ENCODE measurements around the gene CCDC142. TPM values are rescaled to one million over a fixed set of nuclear protein-coding genes. Genes with fewer than 3 reads are reported as not detected.

Gene CCDC142
- total RNA-seq, 6 experiments from 2014 or later, result 5.9 to 15.4 (median 11.2) TPM

DNA sequence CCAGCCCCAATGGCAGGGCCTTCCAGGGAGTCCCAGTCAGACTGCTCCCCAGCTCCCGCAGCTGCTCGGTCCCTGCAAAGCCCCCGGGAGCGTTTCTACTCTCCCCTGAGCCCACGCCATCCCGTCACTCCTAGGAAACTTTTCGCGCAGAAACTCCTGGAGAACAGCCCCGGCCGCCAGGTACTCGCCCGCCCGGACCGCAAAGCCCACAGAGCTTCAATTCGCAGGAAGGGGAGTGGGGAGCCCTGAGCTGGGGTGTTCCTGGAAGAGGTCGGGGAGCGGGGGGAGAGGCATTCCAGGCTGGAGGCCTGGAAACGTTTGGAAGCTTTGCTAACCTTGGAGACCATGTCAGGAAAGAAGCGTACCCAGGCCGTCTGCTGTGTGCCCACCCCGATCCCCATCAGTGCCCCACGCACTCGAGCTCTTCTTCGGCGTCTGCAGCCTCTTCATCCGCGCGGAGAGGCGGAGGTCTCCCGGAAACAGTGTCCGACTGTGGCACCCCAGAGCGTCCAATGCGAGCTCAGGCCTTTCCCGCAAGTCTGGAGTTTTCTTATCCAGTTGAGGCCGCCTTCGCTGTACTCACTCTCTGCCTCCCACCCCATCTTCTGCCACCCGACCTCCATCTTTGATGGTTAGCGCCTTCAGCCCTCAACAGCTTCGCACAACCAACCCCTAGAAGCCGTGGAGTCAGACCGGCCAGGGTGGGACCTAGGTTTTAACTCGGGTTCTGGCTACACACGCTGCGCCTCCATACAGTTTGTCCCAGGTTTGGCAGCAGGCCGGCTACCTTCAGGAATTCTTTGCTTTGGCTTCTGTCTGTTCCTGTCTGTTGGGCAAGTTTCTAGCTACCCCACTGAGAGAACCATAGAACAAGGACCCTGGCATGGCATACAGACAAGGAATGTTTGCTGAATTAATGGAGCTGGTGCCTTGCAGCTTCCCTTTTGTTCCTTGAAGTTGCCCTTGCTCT is 21.0 kb upstream of the CCDC142 start:
- peak overlapping the region; percentile 66 to 93 (median 93) for H3K27ac ChIP-seq
- peaks cover 0 to 55% (median 19%) of the 10 kb centered on the region in 4 donors for H3K4me1 ChIP-seq
- TF ChIP-seq CTCF (IDR thresholded peaks at IDR 0.05) (no peak), POLR2A (IDR thresholded peaks at IDR 0.05) (no peak)
- DNase-seq, result peak in 1 of 3 donors; percentile 65
- H3K27me3 ChIP-seq, result no peaks in the 10 kb centered on the region
- 27% methylated on average over 18 of the region's 45 CpGs for WGBS (ENCODE audit: insufficient coverage, low coverage, low lambda C conversion rate, missing lambda C conversion rate)
- H3K9me3 ChIP-seq, result no peaks in the 10 kb centered on the region
- no peak for ATAC-seq
- H3K36me3 ChIP-seq, result no peaks in the 10 kb centered on the region
- intact Hi-C loops (cut with DNase I), result no loop called here
- H3K4me3 ChIP-seq, result peak overlapping the region; percentile 60 to 84 (median 82)

GRCh38 chr2:74502720-74503505 is 20.1 kb upstream of the CCDC142 start:
- DNase-seq (peak; percentile 72 to 85 (median 80)), ATAC-seq (peak; percentile 39 to 55 (median 44))
- Histone ChIP-seq H3K27me3 (no peaks in the 10 kb centered on the region), H3K9me3 (no peaks in the 10 kb centered on the region), H3K27ac (peak overlapping the region; percentile 66 to 93 (median 93)), H3K4me1 (peaks cover 0 to 64% (median 22%) of the 10 kb centered on the region in 4 donors), H3K36me3 (no peaks in the 10 kb centered on the region), H3K4me3 (peak overlapping the region; percentile 60 to 84 (median 82))
- 0% methylated on average over 8 of the region's 67 CpGs for WGBS (ENCODE audit: insufficient coverage, low coverage, low lambda C conversion rate, missing lambda C conversion rate)
- intact Hi-C loops (cut with DNase I), result no loop called here
- peak in 3 of 4 donors; percentile 39 to 54 (median 44) for TF ChIP-seq CTCF (IDR thresholded peaks at IDR 0.05)
- TF ChIP-seq POLR2A (IDR thresholded peaks at IDR 0.05), result peak; percentile 49

- no peak for TF ChIP-seq CTCF (IDR thresholded peaks at IDR 0.05)
- TF ChIP-seq POLR2A (IDR thresholded peaks at IDR 0.05), result no peak
- Histone ChIP-seq H3K27me3 (no peaks in the 10 kb centered on the region), H3K9me3 (no peaks in the 10 kb centered on the region), H3K36me3 (no peaks in the 10 kb centered on the region), H3K27ac (peak overlapping the region; percentile 66 to 93 (median 93)), H3K4me3 (peak overlapping the region; percentile 60 to 84 (median 82)), H3K4me1 (peaks cover 0 to 71% (median 25%) of the 10 kb centered on the region in 4 donors)
- intact Hi-C loops (cut with DNase I), result no loop called here
- DNase-seq (peak; percentile 73 to 87 (median 85)), ATAC-seq (peak; percentile 54 to 69 (median 60))
- WGBS (ENCODE audit: insufficient coverage, low coverage, low lambda C conversion rate, missing lambda C conversion rate), result 4% methylated on average over 20 of the region's 32 CpGs
These were observed 19.4 kb upstream of the CCDC142 start for GRCh38 chr2:74502147-74502719.

DNA sequence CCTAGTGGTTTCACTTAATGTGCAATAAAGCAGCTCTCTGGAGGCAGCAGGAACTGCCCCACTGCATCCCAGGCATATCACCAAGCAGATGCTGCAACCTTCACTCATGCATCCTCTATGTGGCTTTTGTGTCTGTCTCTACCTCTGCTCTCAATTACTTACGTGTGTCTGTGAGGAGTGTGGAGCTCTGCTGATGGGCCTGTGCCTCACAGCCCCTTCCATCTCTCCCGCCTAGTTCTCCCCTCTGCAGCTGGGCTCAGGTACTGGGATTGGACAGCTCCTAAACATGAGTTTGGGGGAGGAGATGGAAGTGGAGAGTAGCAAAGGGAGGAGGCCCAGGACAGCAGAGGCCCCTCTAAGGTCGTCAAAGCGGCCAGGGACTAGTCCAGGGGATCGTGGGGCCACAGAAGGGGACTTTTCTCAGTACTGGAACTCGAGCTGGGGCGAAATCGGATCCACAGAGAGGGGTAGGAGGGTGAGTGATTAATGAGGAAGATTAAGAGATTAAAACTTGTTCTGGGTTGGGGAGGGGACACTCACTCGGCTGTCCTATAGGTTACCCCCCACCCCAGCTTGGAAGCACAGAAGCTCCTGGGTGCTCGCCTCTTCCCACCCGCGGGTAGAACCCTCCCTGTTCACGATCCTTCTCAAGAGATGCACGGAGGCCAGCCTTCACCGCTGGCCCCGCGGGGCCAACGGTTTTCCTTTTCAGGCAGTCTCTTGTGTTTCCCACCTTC is 18.7 kb upstream of the CCDC142 start:
- Histone ChIP-seq H3K4me3 (peak overlapping the region; percentile 60 to 84 (median 82)), H3K4me1 (peaks cover 0 to 75% (median 25%) of the 10 kb centered on the region in 4 donors), H3K9me3 (no peaks in the 10 kb centered on the region), H3K27ac (peak overlapping the region in 2 of 3 donors; percentile 93), H3K36me3 (no peaks in the 10 kb centered on the region), H3K27me3 (no peaks in the 10 kb centered on the region)
- no peak for TF ChIP-seq CTCF (IDR thresholded peaks at IDR 0.05)
- TF ChIP-seq POLR2A (IDR thresholded peaks at IDR 0.05), result no peak
- ATAC-seq (no peak), DNase-seq (no peak)
- intact Hi-C loops (cut with DNase I), result no loop called here
- 39% methylated on average over 14 of the region's 18 CpGs for WGBS (ENCODE audit: insufficient coverage, low coverage, low lambda C conversion rate, missing lambda C conversion rate)
